H9 (cell line): ENCODE results near the gene CASTOR1. TPM values are rescaled to one million over a fixed set of nuclear protein-coding genes. Genes with fewer than 3 reads are reported as not detected.

ENCODE experiments used
- DNase-seq: peaks from one replicate; pipeline ENCODE4 v3.0.0-alpha.2; 2017
- H2AFZ ChIP-seq: one replicate; pipeline ENCODE4 v1.6.1; 2013; ENCODE audit warnings: mild to moderate bottlenecking, low read length, control low read depth, moderate library complexity
- H2AK5ac ChIP-seq: 2 replicates; pipeline ENCODE4 v1.6.1; 2013; ENCODE audit warnings: low read length, control low read depth, mixed read lengths; ENCODE audit not compliant: insufficient read length
- H2BK120ac ChIP-seq: one replicate; pipeline ENCODE4 v1.6.1; 2013; ENCODE audit warnings: low read depth, mild to moderate bottlenecking, low read length, control low read depth, inconsistent platforms; ENCODE audit not compliant: poor library complexity, severe bottlenecking
- H2BK12ac ChIP-seq: 2 replicates; pipeline ENCODE4 v1.6.1; 2013; ENCODE audit warnings: low read length, control low read depth, mixed read lengths, low read depth; ENCODE audit not compliant: insufficient read length
- H2BK15ac ChIP-seq: 2 replicates; pipeline ENCODE4 v1.6.1; 2013; ENCODE audit warnings: low read depth, low read length, control low read depth
- H2BK20ac ChIP-seq: one replicate; pipeline ENCODE4 v1.6.1; 2013; ENCODE audit warnings: low read depth, mild to moderate bottlenecking, low read length, control low read depth, inconsistent platforms; ENCODE audit not compliant: poor library complexity, severe bottlenecking
- H2BK5ac ChIP-seq: 2 replicates; pipeline ENCODE4 v1.6.1; 2013; ENCODE audit warnings: low read length, control low read depth, mixed read lengths; ENCODE audit not compliant: insufficient read length
- H3K14ac ChIP-seq: 2 replicates; pipeline ENCODE4 v1.6.1; 2013; ENCODE audit warnings: low read length, control low read depth; ENCODE audit not compliant: insufficient read depth
- H3K18ac ChIP-seq: 2 replicates; pipeline ENCODE4 v1.6.1; 2013; ENCODE audit warnings: low read depth, mild to moderate bottlenecking, mixed read lengths, low read length, control low read depth; ENCODE audit not compliant: insufficient read length
- H3K23ac ChIP-seq: 2 replicates; pipeline ENCODE4 v1.6.1; 2013; ENCODE audit warnings: low read length, control low read depth, mixed read lengths, low read depth; ENCODE audit not compliant: insufficient read length
- H3K23me2 ChIP-seq: 2 replicates; pipeline ENCODE4 v1.6.1; 2013; ENCODE audit warnings: low read depth, mild to moderate bottlenecking, mixed read lengths, low read length, control low read depth; ENCODE audit not compliant: insufficient read length, poor library complexity, severe bottlenecking
- H3K27ac ChIP-seq: 2 replicates; pipeline ENCODE4 v1.5.1; 2013; ENCODE audit warnings: low read length, control low read depth, mixed read lengths, low read depth; ENCODE audit not compliant: insufficient read length
- H3K27me3 ChIP-seq: 2 replicates; pipeline ENCODE4 v1.6.1; 2013; ENCODE audit warnings: low read length, control low read depth, inconsistent platforms; ENCODE audit not compliant: insufficient read depth
- H3K4ac ChIP-seq: 2 replicates; pipeline ENCODE4 v1.6.1; 2013; ENCODE audit warnings: low read depth, mild to moderate bottlenecking, control low read depth, inconsistent platforms, low read length, moderate library complexity
- H3K4me1 ChIP-seq: 2 replicates; pipeline ENCODE4 v1.6.1; 2013; ENCODE audit warnings: low read length, control low read depth, inconsistent platforms; ENCODE audit not compliant: insufficient read depth
- H3K4me2 ChIP-seq: 2 replicates; pipeline ENCODE4 v1.6.1; 2013; ENCODE audit warnings: low read length, control low read depth, mixed read lengths; ENCODE audit not compliant: insufficient read length, insufficient read depth
- H3K56ac ChIP-seq: 2 replicates; pipeline ENCODE4 v1.6.1; 2013; ENCODE audit warnings: low read depth, mild to moderate bottlenecking, mixed read lengths, low read length, control low read depth; ENCODE audit not compliant: insufficient read length
- H3K79me1 ChIP-seq: 2 replicates; pipeline ENCODE4 v1.6.1; 2013; ENCODE audit warnings: low read depth, mild to moderate bottlenecking, moderate library complexity, low read length, control low read depth, inconsistent platforms; ENCODE audit not compliant: insufficient read depth, poor library complexity, severe bottlenecking
- H3K79me2 ChIP-seq: 2 replicates; pipeline ENCODE4 v1.6.1; 2013; ENCODE audit warnings: low read length, control low read depth, inconsistent platforms; ENCODE audit not compliant: insufficient read depth
- H3K9ac ChIP-seq: 2 replicates; pipeline ENCODE4 v1.6.1; 2013; ENCODE audit warnings: low read length, control low read depth, mixed read lengths; ENCODE audit not compliant: insufficient read length; ENCODE audit errors: extremely low read depth
- H3K9me3 ChIP-seq: one replicate; pipeline ENCODE4 v1.6.1; 2013; ENCODE audit warnings: low read depth, low read length, inconsistent platforms; ENCODE audit not compliant: control insufficient read depth
- H3T11ph ChIP-seq: one replicate; pipeline ENCODE4 v1.6.1; 2013; ENCODE audit warnings: mild to moderate bottlenecking, low read length, control low read depth, inconsistent platforms
- H4K20me1 ChIP-seq: one replicate; pipeline ENCODE4 v1.6.1; 2013; ENCODE audit not compliant: control insufficient read depth, insufficient read length, insufficient read depth
- H4K5ac ChIP-seq: 2 replicates; pipeline ENCODE4 v1.6.1; 2013; ENCODE audit warnings: low read depth, mild to moderate bottlenecking, mixed read lengths, low read length, control low read depth; ENCODE audit not compliant: insufficient read length
- H4K8ac ChIP-seq: replicated peaks from 2 replicates; pipeline ENCODE4 v1.6.1; 2013; ENCODE audit warnings: low read length, control low read depth, mixed read lengths, low read depth; ENCODE audit not compliant: insufficient read length
- H4K91ac ChIP-seq: 2 replicates; pipeline ENCODE4 v1.6.1; 2013; ENCODE audit warnings: low read depth, mild to moderate bottlenecking, moderate library complexity, mixed read lengths, low read length, control low read depth; ENCODE audit not compliant: insufficient read length
- H3K27ac Mint-ChIP-seq, 3 experiments: 2 replicates in 2 of 3; 3 replicates in 1 of 3; pipeline ENCODE4 v1.8.0; 2020 to 2021; ENCODE audit warnings: mixed read lengths in 3 of 3, mild to moderate bottlenecking in 1 of 3, moderate library complexity in 1 of 3
- H3K27me3 Mint-ChIP-seq: 2 replicates; pipeline ENCODE4 v1.8.0; 2021; ENCODE audit warnings: low read depth, mild to moderate bottlenecking, moderate library complexity, mixed read lengths
- H3K36me3 Mint-ChIP-seq, 3 experiments: 2 replicates in 2 of 3; 3 replicates in 1 of 3; pipeline ENCODE4 v1.8.0; 2020 to 2021; ENCODE audit warnings: low read depth in 3 of 3, mixed read lengths in 3 of 3; ENCODE audit not compliant: insufficient read depth in 1 of 3
- H3K4me1 Mint-ChIP-seq, 2 experiments: 2 replicates each; pipeline ENCODE4 v1.8.0; 2020; ENCODE audit warnings: mixed read lengths in 2 of 2
- H3K4me3 Mint-ChIP-seq, 2 experiments: 2 replicates in 1 of 2; 3 replicates in 1 of 2; pipeline ENCODE4 v1.8.0; 2020 to 2021; ENCODE audit warnings: mild to moderate bottlenecking in 2 of 2, mixed read lengths in 2 of 2, moderate library complexity in 1 of 2
- H3K9me3 Mint-ChIP-seq, 2 experiments: 2 replicates in 1 of 2; 3 replicates in 1 of 2; pipeline ENCODE4 v1.8.0; 2020; ENCODE audit warnings: mild to moderate bottlenecking in 2 of 2, mixed read lengths in 2 of 2, moderate library complexity in 1 of 2
- WGBS: extraction: QIAGEN DNeasy Blood & Tissue Kit; methylation state at CpG from one replicate; pipeline ENCODE4 v1.1.7; 2013; ENCODE audit warnings: missing lambda C conversion rate, low lambda C conversion rate, mixed read lengths; ENCODE audit not compliant: insufficient read length; ENCODE audit errors: extremely low coverage; 5-methylcytosine and 5-hydroxymethylcytosine counted together
- total RNA-seq: library from RNA; stranded (reverse); gene quantifications from 2 replicates; pipeline ENCODE4 v1.2.1, GENCODE V29; 2021
- TF ChIP-seq, protein P1 (sequence below): fragments of 200-600 bp; sonication (generic); conservative IDR thresholded peaks from 3 replicates; pipeline ENCODE4 v1.8.0; 2021; ENCODE audit warnings: antibody characterized with exemption, mild to moderate bottlenecking

Gene CASTOR1
- total RNA-seq, 1 experiment from 2014 or later, result 8.8 TPM

DNA sequence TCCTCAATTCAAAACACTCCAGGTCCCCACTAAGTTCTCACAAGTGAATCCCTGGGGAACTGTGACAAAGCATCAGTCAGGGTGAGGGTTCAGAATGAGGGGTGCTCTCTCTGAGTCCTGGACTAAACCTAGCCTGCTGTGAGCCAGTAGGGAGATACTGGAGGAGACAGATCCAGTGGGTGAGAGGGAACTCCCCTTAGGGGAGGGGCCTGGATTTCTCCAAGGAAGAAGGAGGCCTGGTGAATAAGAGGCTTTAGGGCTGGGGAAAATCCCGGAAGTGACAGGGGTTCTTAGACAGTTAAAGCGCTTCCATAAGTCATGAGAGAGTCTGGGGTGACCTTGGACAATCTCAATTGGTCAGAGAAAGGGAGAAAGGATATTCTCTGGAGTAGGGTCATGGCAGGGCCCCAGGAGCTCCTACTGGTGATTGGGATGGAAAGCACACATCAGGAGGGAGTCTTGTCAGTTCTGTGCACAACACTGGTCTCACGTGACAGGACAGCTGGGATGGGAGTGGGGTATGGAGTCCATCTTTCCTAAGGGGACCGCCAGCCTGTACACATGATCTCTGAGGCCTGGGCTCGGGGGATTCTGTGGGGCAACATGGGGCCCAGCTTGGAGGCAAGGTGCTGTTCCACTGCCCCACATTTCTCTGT is 35.9 kb upstream of the CASTOR1 start:
- no peak overlapping the region for H2AK5ac ChIP-seq
- no peak overlapping the region for H4K5ac ChIP-seq
- peaks cover 2% of the 10 kb centered on the region for H4K20me1 ChIP-seq
- H3K9me3 ChIP-seq, result no peaks in the 10 kb centered on the region
- no peaks in the 10 kb centered on the region for H3K4me1 ChIP-seq
- peak overlapping the region; percentile 79 to 82 for H3K4me3 Mint-ChIP-seq
- TF ChIP-seq, protein P1, sequence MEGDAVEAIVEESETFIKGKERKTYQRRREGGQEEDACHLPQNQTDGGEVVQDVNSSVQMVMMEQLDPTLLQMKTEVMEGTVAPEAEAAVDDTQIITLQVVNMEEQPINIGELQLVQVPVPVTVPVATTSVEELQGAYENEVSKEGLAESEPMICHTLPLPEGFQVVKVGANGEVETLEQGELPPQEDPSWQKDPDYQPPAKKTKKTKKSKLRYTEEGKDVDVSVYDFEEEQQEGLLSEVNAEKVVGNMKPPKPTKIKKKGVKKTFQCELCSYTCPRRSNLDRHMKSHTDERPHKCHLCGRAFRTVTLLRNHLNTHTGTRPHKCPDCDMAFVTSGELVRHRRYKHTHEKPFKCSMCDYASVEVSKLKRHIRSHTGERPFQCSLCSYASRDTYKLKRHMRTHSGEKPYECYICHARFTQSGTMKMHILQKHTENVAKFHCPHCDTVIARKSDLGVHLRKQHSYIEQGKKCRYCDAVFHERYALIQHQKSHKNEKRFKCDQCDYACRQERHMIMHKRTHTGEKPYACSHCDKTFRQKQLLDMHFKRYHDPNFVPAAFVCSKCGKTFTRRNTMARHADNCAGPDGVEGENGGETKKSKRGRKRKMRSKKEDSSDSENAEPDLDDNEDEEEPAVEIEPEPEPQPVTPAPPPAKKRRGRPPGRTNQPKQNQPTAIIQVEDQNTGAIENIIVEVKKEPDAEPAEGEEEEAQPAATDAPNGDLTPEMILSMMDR, result no peak
- no peak overlapping the region for H2BK120ac ChIP-seq
- no peak overlapping the region for H3K27ac ChIP-seq
- no peak overlapping the region; a peak in 2 of 7 replicates for H3K27ac Mint-ChIP-seq
- H3K14ac ChIP-seq, result no peak overlapping the region
- no CpG with 5 or more reads among the region's 5 CpGs for WGBS
- no peak overlapping the region for H2BK12ac ChIP-seq
- no peak for DNase-seq
- H3K27me3 Mint-ChIP-seq, result no peaks in the 10 kb centered on the region; the same call in 1 of the 2 replicates
- no peak overlapping the region for H3K23ac ChIP-seq
- H2BK20ac ChIP-seq, result no peak overlapping the region
- H3K27me3 ChIP-seq, result no peaks in the 10 kb centered on the region
- H3K79me1 ChIP-seq, result no peaks in the 10 kb centered on the region
- H3K18ac ChIP-seq, result no peak overlapping the region
- H3K4ac ChIP-seq, result no peak overlapping the region
- peaks cover 24 to 29% of the 10 kb centered on the region in 2 experiments for H3K4me1 Mint-ChIP-seq
- H3T11ph ChIP-seq, result no peak overlapping the region
- H3K4me2 ChIP-seq, result no peak overlapping the region
- H4K8ac ChIP-seq, result no peak overlapping the region
- H2AFZ ChIP-seq, result no peak overlapping the region
- H3K9me3 Mint-ChIP-seq, result no peaks in the 10 kb centered on the region
- H3K36me3 Mint-ChIP-seq, result no peaks in the 10 kb centered on the region; a peak in 1 of 7 replicates
- no peaks in the 10 kb centered on the region for H3K79me2 ChIP-seq
- H2BK5ac ChIP-seq, result no peak overlapping the region
- H2BK15ac ChIP-seq, result no peak overlapping the region
- H3K23me2 ChIP-seq, result peaks cover 4% of the 10 kb centered on the region
- no peak overlapping the region for H3K9ac ChIP-seq
- no peak overlapping the region for H3K56ac ChIP-seq
- no peak overlapping the region for H4K91ac ChIP-seq
